HepG2 (cell line): ENCODE results near the gene EDEM1. TPM values are rescaled to one million over a fixed set of nuclear protein-coding genes. Genes with fewer than 3 reads are reported as not detected.

Experiments used
- ARHGAP35 ChIP-seq: sonication (generic); formaldehyde crosslinking; IDR thresholded peaks from 2 replicates; pipeline ENCODE4 v1.9.0; 2022; ENCODE audit warnings: mild to moderate bottlenecking, inconsistent platforms, moderate library complexity, missing genetic modification reagents, borderline replicate concordance
- FOXC1 ChIP-seq: sonication (generic); formaldehyde crosslinking; IDR thresholded peaks from 2 replicates; pipeline ENCODE4 v1.8.0; 2022; ENCODE audit warnings: mild to moderate bottlenecking, missing genetic modification reagents, borderline replicate concordance
- GATA4 ChIP-seq: sonication (generic); IDR thresholded peaks from 2 replicates; pipeline ENCODE4 v1.6.1; 2016; ENCODE audit warnings: antibody characterized with exemption, low read depth, borderline replicate concordance
- KAT7 ChIP-seq: IDR thresholded peaks from 2 replicates; pipeline ENCODE4 v1.6.1; 2018; ENCODE audit warnings: borderline replicate concordance, missing compliant biosample characterization
- KDM5B ChIP-seq: sonication (generic); formaldehyde crosslinking; IDR thresholded peaks from 2 replicates; pipeline ENCODE4 v1.4.0; 2020; ENCODE audit warnings: missing genetic modification reagents, mild to moderate bottlenecking, borderline replicate concordance
- KMT2B ChIP-seq: IDR thresholded peaks from 2 replicates; pipeline ENCODE4 v1.6.1; 2016; ENCODE audit warnings: missing genetic modification reagents, missing compliant biosample characterization
- MAF1 ChIP-seq: sonication (generic); formaldehyde crosslinking; IDR thresholded peaks from 2 replicates; pipeline ENCODE4 v1.5.0; 2020; ENCODE audit warnings: missing genetic modification reagents, borderline replicate concordance
- PCBP2 ChIP-seq: fragments of 200-400 bp; formaldehyde crosslinking; optimal IDR thresholded peaks from 2 replicates; pipeline ENCODE3; 2018; ENCODE audit warnings: low read length, low read depth; ENCODE audit not compliant: poor library complexity, severe bottlenecking
- RFXANK ChIP-seq: IDR thresholded peaks from 2 replicates; pipeline ENCODE4 v1.6.1; 2016
- SMARCE1 ChIP-seq: fragments of 450-650 bp; IDR thresholded peaks from 2 replicates; pipeline ENCODE4 v1.6.1; 2017; ENCODE audit warnings: borderline replicate concordance
- ZFP82 ChIP-seq: sonication (generic); formaldehyde crosslinking; IDR thresholded peaks from 2 replicates; pipeline ENCODE4 v1.5.1; 2020; ENCODE audit warnings: mild to moderate bottlenecking, missing genetic modification reagents, borderline replicate concordance
- ZNF224 ChIP-seq: sonication (generic); formaldehyde crosslinking; IDR thresholded peaks from 2 replicates; pipeline ENCODE4 v1.5.0; 2020; ENCODE audit warnings: mild to moderate bottlenecking, missing genetic modification reagents
- ZNF629 ChIP-seq: sonication (generic); formaldehyde crosslinking; conservative IDR thresholded peaks from 2 replicates; pipeline ENCODE4 v1.5.0; 2020; ENCODE audit warnings: missing genetic modification reagents
- ZNF746 ChIP-seq: sonication (generic); formaldehyde crosslinking; IDR thresholded peaks from 2 replicates; pipeline ENCODE4 v1.8.0; 2022; ENCODE audit warnings: mild to moderate bottlenecking, missing genetic modification reagents
- ZNF839 ChIP-seq: sonication (generic); formaldehyde crosslinking; IDR thresholded peaks from 2 replicates; pipeline ENCODE4 v1.4.0; 2020; ENCODE audit warnings: missing genetic modification reagents, mild to moderate bottlenecking, borderline replicate concordance
- ZSCAN21 ChIP-seq: sonication (generic); formaldehyde crosslinking; IDR thresholded peaks from 2 replicates; pipeline ENCODE4 v1.8.0; 2022; ENCODE audit warnings: mild to moderate bottlenecking, missing genetic modification reagents, moderate library complexity, borderline replicate concordance
- polyA plus RNA-seq, 8 experiments: library from polyadenylated mRNA; depleted of rRNA in 3 of 8; stranded (reverse) in 7 of 8; unstranded in 1 of 8; fragments of >200 nt; fragmentation: Illumina TruSeq in 4 of 8; extraction: Trizol in 4 of 8; gene quantifications; 2 replicates each; pipeline versions ENCODE4 v1.2.1 to v1.2.3, GENCODE V29; 2011 to 2016; ENCODE audit warnings: low read depth in 4 of 8, missing spikeins in 1 of 8, mixed read lengths in 1 of 8; ENCODE audit not compliant: insufficient read depth in 1 of 8
- total RNA-seq, 5 experiments: library from RNA; depleted of rRNA; stranded (reverse); fragments of >200 nt; fragmentation: Illumina TruSeq; extraction: Trizol; gene quantifications; 2 replicates each; pipeline ENCODE4 v1.2.3, GENCODE V29; 2016; ENCODE audit warnings: low read depth in 1 of 5
- TF ChIP-seq, protein P1 (sequence below): sonication (generic); formaldehyde crosslinking; IDR thresholded peaks from 2 replicates; pipeline ENCODE4 v1.5.0; 2020; ENCODE audit warnings: missing genetic modification reagents, mild to moderate bottlenecking, borderline replicate concordance
- TF ChIP-seq, protein P2 (sequence below): sonication (generic); formaldehyde crosslinking; IDR thresholded peaks from 2 replicates; pipeline ENCODE4 v1.9.0; 2021; ENCODE audit warnings: missing genetic modification reagents, borderline replicate concordance
- TF ChIP-seq, protein P3 (sequence below): IDR thresholded peaks from 2 replicates; pipeline ENCODE4 v1.6.1; 2016; ENCODE audit warnings: missing biosample characterization, missing genetic modification reagents, low read depth
- TF ChIP-seq, protein P4 (sequence below): sonication (generic); formaldehyde crosslinking; IDR thresholded peaks from 2 replicates; pipeline ENCODE4 v1.4.0; 2020; ENCODE audit warnings: missing genetic modification reagents, borderline replicate concordance

EDEM1 gene
- total and polyA plus RNA-seq, 2 of the 13 experiments (the other 11 are each of a cell fraction or from before 2014, with no cell fraction given) = 13.8 to 25.8 TPM

DNA sequence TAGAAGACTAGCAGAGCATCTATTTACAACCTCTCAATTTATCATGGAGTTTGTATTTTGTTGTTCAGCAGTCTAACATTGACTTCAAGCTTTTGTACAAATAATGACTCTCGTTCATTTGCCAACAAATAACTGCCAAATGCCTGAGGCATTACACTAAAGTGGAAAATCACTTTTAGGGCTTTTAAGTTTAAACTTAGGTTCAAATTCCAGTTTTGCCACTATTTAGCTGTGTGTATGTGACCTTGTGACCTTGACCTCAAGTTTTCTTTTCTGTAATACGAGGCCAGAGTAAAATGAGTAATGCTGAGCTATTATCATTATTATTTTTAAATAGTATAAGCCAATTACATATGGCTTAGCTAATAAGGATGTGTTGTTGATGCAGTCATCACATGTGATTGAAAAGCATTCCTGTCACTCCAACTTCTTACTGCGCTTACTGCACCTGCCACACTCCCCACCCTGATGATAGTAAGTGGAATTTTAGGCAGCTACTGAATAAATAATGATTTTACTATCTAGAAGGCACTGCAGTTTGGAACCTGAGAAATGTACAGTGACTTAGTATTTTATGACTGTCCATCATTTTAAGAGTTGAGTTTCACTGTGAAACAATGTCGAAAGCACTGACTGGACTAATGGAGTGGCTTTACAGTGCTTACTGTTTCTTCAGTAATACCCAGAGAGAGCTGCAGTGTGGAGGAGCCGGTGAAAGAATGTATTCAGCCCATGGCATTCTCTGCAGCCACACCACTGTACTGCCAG lies 49.1 kb upstream of the EDEM1 start (continued):
- TF ChIP-seq, protein P1, sequence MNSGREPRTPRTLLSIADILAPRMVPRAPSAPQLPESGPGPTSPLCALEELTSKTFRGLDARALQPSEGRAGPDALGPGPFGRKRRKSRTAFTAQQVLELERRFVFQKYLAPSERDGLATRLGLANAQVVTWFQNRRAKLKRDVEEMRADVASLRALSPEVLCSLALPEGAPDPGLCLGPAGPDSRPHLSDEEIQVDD (CRISPR knock-in tag) = no peak
- TF ChIP-seq ZFP82 (CRISPR knock-in tag) = no peak
- no peak for TF ChIP-seq SMARCE1
- 0 out of 2 replicates have a peak, but pooled peaks have one; percentile 28 for TF ChIP-seq KMT2B (CRISPR knock-in tag)
- TF ChIP-seq GATA4 = no peak
- no peak for TF ChIP-seq MAF1
- TF ChIP-seq, protein P2, sequence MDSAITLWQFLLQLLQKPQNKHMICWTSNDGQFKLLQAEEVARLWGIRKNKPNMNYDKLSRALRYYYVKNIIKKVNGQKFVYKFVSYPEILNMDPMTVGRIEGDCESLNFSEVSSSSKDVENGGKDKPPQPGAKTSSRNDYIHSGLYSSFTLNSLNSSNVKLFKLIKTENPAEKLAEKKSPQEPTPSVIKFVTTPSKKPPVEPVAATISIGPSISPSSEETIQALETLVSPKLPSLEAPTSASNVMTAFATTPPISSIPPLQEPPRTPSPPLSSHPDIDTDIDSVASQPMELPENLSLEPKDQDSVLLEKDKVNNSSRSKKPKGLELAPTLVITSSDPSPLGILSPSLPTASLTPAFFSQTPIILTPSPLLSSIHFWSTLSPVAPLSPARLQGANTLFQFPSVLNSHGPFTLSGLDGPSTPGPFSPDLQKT = no peak
- TF ChIP-seq KAT7 (CRISPR knock-in tag) = no peak
- no peak for TF ChIP-seq FOXC1
- TF ChIP-seq ZNF224 (CRISPR knock-in tag) = no peak
- TF ChIP-seq, protein P3, sequence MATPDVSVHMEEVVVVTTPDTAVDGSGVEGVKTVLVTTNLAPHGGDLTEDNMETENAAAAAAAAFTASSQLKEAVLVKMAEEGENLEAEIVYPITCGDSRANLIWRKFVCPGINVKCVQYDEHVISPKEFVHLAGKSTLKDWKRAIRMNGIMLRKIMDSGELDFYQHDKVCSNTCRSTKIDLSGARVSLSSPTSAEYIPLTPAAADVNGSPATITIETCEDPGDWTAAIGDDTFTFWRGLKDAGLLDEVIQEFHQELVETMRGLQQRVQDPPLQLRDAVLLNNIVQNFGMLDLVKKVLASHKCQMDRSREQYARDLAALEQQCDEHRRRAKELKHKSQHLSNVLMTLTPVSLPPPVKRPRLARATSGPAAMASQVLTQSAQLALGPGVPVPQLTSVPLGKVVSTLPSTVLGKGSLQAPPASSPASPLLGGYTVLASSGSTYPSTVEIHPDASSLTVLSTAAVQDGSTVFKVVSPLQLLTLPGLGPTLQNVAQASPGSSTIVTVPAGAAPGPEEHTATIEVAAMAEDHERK = no peak
- no peak for TF ChIP-seq ZNF839 (CRISPR knock-in tag)
- TF ChIP-seq ZNF629 = no peak
- no peak for TF ChIP-seq ZNF746
- no peak for TF ChIP-seq PCBP2
- TF ChIP-seq KDM5B (CRISPR knock-in tag) = no peak
- TF ChIP-seq RFXANK (CRISPR knock-in tag) = no peak
- TF ChIP-seq ZSCAN21 (CRISPR knock-in tag) = no peak
- TF ChIP-seq, protein P4, sequence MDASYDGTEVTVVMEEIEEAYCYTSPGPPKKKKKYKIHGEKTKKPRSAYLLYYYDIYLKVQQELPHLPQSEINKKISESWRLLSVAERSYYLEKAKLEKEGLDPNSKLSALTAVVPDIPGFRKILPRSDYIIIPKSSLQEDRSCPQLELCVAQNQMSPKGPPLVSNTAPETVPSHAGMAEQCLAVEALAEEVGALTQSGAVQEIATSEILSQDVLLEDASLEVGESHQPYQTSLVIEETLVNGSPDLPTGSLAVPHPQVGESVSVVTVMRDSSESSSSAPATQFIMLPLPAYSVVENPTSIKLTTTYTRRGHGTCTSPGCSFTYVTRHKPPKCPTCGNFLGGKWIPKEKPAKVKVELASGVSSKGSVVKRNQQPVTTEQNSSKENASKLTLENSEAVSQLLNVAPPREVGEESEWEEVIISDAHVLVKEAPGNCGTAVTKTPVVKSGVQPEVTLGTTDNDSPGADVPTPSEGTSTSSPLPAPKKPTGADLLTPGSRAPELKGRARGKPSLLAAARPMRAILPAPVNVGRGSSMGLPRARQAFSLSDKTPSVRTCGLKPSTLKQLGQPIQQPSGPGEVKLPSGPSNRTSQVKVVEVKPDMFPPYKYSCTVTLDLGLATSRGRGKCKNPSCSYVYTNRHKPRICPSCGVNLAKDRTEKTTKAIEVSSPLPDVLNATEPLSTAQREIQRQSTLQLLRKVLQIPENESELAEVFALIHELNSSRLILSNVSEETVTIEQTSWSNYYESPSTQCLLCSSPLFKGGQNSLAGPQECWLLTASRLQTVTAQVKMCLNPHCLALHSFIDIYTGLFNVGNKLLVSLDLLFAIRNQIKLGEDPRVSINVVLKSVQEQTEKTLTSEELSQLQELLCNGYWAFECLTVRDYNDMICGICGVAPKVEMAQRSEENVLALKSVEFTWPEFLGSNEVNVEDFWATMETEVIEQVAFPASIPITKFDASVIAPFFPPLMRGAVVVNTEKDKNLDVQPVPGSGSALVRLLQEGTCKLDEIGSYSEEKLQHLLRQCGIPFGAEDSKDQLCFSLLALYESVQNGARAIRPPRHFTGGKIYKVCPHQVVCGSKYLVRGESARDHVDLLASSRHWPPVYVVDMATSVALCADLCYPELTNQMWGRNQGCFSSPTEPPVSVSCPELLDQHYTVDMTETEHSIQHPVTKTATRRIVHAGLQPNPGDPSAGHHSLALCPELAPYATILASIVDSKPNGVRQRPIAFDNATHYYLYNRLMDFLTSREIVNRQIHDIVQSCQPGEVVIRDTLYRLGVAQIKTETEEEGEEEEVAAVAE (CRISPR knock-in tag) = 0 out of 2 replicates have a peak, but pooled peaks have one; percentile 17
- no peak for TF ChIP-seq ARHGAP35 (CRISPR knock-in tag)
